ENCODE measurements around the gene EEPD1. TPM values are rescaled to one million over a fixed set of nuclear protein-coding genes. Genes with fewer than 3 reads are reported as not detected.
"Not testable (repeated sequence)": the region's sequence is repeated elsewhere in the genome, so short reads cannot be mapped to it uniquely, and the experiment has no call there.

Gene EEPD1
- total RNA-seq, 4 donors from 2014 or later: 1.8 to 18.4 (median 11.2) TPM

- intact Hi-C loops (cut with DNase I; ENCODE audit: low total_unique reads): no loop called here
- Histone ChIP-seq H3K27me3 (no peaks in the 10 kb centered on the region), H3K4me1 (no peaks in the 10 kb centered on the region), H3K9me3 (no peaks in the 10 kb centered on the region), H3K4me3 (no peak overlapping the region), H3K36me3 (no peaks in the 10 kb centered on the region), H3K27ac (peak overlapping the region in 1 of 2 donors; percentile 27)
- no peak for TF ChIP-seq POLR2A (IDR thresholded peaks at IDR 0.05)
- TF ChIP-seq, protein P1, sequence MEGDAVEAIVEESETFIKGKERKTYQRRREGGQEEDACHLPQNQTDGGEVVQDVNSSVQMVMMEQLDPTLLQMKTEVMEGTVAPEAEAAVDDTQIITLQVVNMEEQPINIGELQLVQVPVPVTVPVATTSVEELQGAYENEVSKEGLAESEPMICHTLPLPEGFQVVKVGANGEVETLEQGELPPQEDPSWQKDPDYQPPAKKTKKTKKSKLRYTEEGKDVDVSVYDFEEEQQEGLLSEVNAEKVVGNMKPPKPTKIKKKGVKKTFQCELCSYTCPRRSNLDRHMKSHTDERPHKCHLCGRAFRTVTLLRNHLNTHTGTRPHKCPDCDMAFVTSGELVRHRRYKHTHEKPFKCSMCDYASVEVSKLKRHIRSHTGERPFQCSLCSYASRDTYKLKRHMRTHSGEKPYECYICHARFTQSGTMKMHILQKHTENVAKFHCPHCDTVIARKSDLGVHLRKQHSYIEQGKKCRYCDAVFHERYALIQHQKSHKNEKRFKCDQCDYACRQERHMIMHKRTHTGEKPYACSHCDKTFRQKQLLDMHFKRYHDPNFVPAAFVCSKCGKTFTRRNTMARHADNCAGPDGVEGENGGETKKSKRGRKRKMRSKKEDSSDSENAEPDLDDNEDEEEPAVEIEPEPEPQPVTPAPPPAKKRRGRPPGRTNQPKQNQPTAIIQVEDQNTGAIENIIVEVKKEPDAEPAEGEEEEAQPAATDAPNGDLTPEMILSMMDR (IDR thresholded peaks at IDR 0.05): no peak
- DNase-seq: no peak
These were observed 91.4 kb downstream of the EEPD1 start for GRCh38 chr7:36244429-36244828.

GRCh38 chr7:36245684-36246299, 92.7 kb downstream of the EEPD1 start:
- no peak for DNase-seq
- H3K4me3 ChIP-seq: no peak overlapping the region
- no peaks in the 10 kb centered on the region for H3K9me3 ChIP-seq
- intact Hi-C loops (cut with DNase I; ENCODE audit: low total_unique reads): no loop called here
- TF ChIP-seq, protein P1 (IDR thresholded peaks at IDR 0.05): no peak
- no peak for TF ChIP-seq POLR2A (IDR thresholded peaks at IDR 0.05)
- H3K27ac ChIP-seq: peak overlapping the region in 1 of 2 donors; percentile 27
- H3K4me1 ChIP-seq: no peaks in the 10 kb centered on the region
- H3K27me3 ChIP-seq: no peaks in the 10 kb centered on the region
- H3K36me3 ChIP-seq: no peaks in the 10 kb centered on the region

DNA sequence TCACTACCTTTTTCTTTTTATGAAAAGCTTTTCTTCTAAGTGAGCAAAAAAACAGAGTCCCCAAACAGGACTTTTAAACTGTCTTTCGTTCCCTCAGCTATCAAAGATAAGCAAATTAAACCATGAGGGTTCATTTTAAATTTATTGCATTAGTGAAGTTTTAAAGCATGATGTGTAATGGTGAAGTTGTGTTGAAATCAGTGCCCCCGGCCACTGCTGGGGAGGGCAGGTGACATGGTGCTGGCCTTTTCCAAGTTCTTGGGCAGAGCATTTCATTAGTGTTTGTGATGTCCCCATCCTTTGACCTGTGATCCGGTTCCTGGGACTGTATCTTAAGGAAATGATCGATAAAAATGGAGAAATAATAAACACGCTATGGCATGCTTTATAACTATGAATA, 96.0 kb downstream of the EEPD1 start:
- Histone ChIP-seq H3K4me3 (no peak overlapping the region), H3K27me3 (no peaks in the 10 kb centered on the region), H3K9me3 (peaks cover 0 to 9% of the 10 kb centered on the region in 2 donors), H3K27ac (no peak overlapping the region), H3K4me1 (no peaks in the 10 kb centered on the region), H3K36me3 (no peaks in the 10 kb centered on the region)
- TF ChIP-seq, protein P1 (IDR thresholded peaks at IDR 0.05): no peak
- TF ChIP-seq POLR2A (IDR thresholded peaks at IDR 0.05): no peak
- DNase-seq: no peak
- intact Hi-C loops (cut with DNase I; ENCODE audit: low total_unique reads): no loop called here

DNA sequence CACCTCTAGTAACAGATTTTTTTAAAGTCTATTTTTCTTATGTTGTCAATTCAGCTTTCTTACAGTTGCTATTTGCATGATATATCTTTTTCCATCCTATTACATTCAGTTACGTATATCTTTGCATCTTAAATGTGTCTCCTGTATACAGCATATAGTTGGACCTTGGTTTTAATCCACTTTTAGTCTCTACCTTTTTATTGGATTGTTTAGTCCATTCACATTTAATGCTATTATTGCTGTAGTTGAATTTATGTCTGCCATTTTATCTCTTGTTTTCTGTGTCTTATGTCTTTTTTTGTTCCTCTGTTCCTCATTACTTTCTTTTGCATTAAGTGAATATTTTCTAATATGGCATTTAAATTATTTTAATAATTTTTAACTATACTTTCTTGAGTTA, 100.6 kb downstream of the EEPD1 start:
- intact Hi-C loops (cut with DNase I; ENCODE audit: low total_unique reads): no loop called here
- H3K4me3 ChIP-seq: no peak overlapping the region
- H3K36me3 ChIP-seq: no peaks in the 10 kb centered on the region
- no peaks in the 10 kb centered on the region for H3K27me3 ChIP-seq
- TF ChIP-seq, protein P1 (IDR thresholded peaks at IDR 0.05): no peak
- no peak for TF ChIP-seq POLR2A (IDR thresholded peaks at IDR 0.05)
- H3K27ac ChIP-seq: no peak overlapping the region
- H3K4me1 ChIP-seq: no peaks in the 10 kb centered on the region
- no peak for DNase-seq
- peaks cover 0 to 13% of the 10 kb centered on the region in 2 donors for H3K9me3 ChIP-seq

GRCh38 chr7:36258510-36259259, 105.6 kb downstream of the EEPD1 start:
- intact Hi-C loops (cut with DNase I; ENCODE audit: low total_unique reads); H3K36me3 ChIP-seq; H3K27me3 ChIP-seq; H3K9me3 ChIP-seq; H3K4me3 ChIP-seq; H3K4me1 ChIP-seq; DNase-seq; H3K27ac ChIP-seq: not testable (repeated sequence)

Data from uterus (tissue), 4 donors.